ENCODE results near the gene RASAL3. TPM values are rescaled to one million over a fixed set of nuclear protein-coding genes. Genes with fewer than 3 reads are reported as not detected.

The RASAL3 gene
- total and polyA plus RNA-seq, 2 of the 4 experiments (the other 2 are of a cell fraction) = 0.07 TPM; not detected in 1

DNA sequence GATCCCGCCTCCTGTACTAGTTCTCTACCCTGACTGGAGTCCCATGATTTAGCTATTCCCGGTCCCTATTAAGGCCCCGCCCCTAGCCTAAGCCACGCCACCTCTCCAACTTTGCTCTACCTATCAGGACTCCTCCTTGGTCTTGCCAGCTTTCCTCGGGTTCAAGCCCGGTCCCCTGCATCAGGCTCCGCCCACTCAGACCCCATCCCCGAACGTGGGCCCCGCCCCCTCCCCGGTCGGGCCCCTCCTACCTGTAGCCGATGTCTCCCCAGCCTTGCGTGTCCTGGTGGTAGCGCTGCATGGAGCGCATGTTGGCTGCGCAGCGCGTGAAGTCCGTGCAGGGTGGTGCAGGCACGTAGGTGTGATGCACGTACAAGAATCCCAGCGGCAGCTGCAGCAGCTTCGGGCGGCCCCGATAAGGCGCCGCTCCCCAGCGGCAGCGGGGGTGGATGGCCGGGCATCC lies 7.3 kb upstream of the RASAL3 start:
- no peaks in the 10 kb centered on the region for H3K79me1 ChIP-seq (ENCODE audit: low read depth in 1 of 2, low read length in 2 of 2)
- no peak overlapping the region for H2AFZ ChIP-seq (replicated peaks; ENCODE audit: low read length, poor library complexity)
- in situ Hi-C loops (cut with MboI; ENCODE audit: low sequenced_read_pairs) = no loop called here
- no peaks in the 10 kb centered on the region for H4K20me1 ChIP-seq (ENCODE audit: insufficient read depth, low read length)
- dilution Hi-C loops (cut with HindIII; ENCODE audit: low sequenced_read_pairs, unreplicated experiment) = no loop called here
- H3K4ac ChIP-seq (ENCODE audit: low read depth, low read length) = no peak overlapping the region
- intact Hi-C loops (cut with micrococcal nuclease) = no loop called here
- no peaks in the 10 kb centered on the region for H3K9me1 ChIP-seq (ENCODE audit: insufficient read depth, low read length)
- POLR2A ChIA-PET (ENCODE audit: unreplicated experiment) = no interaction called here
- no peak overlapping the region for H3K4me3 ChIP-seq (ENCODE audit: insufficient read depth, low read depth, low read length)
- no peak overlapping the region for H4K5ac ChIP-seq (ENCODE audit: low read depth, low read length)
- H2AK5ac ChIP-seq (ENCODE audit: low read depth, low read length) = no peak overlapping the region
- H2BK5ac ChIP-seq (ENCODE audit: low read depth, low read length, poor library complexity, severe bottlenecking) = no peak overlapping the region
- H3K9ac ChIP-seq (ENCODE audit: low read depth, low read length) = no peak overlapping the region
- H2AK9ac ChIP-seq (replicated peaks; ENCODE audit: low read depth, low read length, poor library complexity) = no peak overlapping the region
- BruUV-seq (replicated peaks) = no TSS peak
- H2BK20ac ChIP-seq (ENCODE audit: low read depth, low read length) = no peak overlapping the region
- no peak overlapping the region for H4K91ac ChIP-seq (ENCODE audit: insufficient read depth, low read depth, low read length)
- CTCF ChIA-PET = interaction anchor here (0.5 kb wide), 1 partner anchor 379 kb away, joined by 3 read pairs; no protein-coding TSS in a partner anchor
- DNase-seq (no peak), ATAC-seq (ENCODE audit: low read depth) (no peak)
- H3K14ac ChIP-seq (replicated peaks; ENCODE audit: low read depth, low read length) = no peak overlapping the region
- no peak overlapping the region for H2BK120ac ChIP-seq (ENCODE audit: low read depth, low read length)
- no peak overlapping the region for H3K27ac ChIP-seq (ENCODE audit: insufficient read depth, low read length)
- no peak overlapping the region for H2BK15ac ChIP-seq (ENCODE audit: low read depth, low read length)
- no peak overlapping the region for H3K23ac ChIP-seq (ENCODE audit: low read depth, low read length)
- no peaks in the 10 kb centered on the region; the same call in 1 of the 2 replicates for H3K4me1 ChIP-seq (ENCODE audit: control insufficient read depth, insufficient read depth, low read length)
- no peak overlapping the region for H4K8ac ChIP-seq (ENCODE audit: low read depth in 2 of 2, low read length in 2 of 2)
- H3K4me2 ChIP-seq (ENCODE audit: low read depth, low read length) = no peak overlapping the region
- TF ChIP-seq MAFK (IDR thresholded peaks at IDR 0.05; ENCODE audit: low read depth, low read length) (no peak), CEBPB (IDR thresholded peaks at IDR 0.05; ENCODE audit: low read depth, low read length) (no peak), USF2 (IDR thresholded peaks at IDR 0.05; ENCODE audit: low read depth, low read length) (no peak), FOS (IDR thresholded peaks at IDR 0.05; ENCODE audit: low read depth, low read length) (no peak), NFE2L2 (IDR thresholded peaks at IDR 0.05; ENCODE audit: low read depth, low read length) (no peak), CHD1 (IDR thresholded peaks at IDR 0.05; ENCODE audit: low read depth, low read length) (no peak), MXI1 (IDR thresholded peaks at IDR 0.05; ENCODE audit: borderline replicate concordance, low read depth, low read length) (no peak), RCOR1 (IDR thresholded peaks at IDR 0.05; ENCODE audit: insufficient replicate concordance, low read length) (no peak), MAZ (IDR thresholded peaks at IDR 0.05; ENCODE audit: borderline replicate concordance, low read depth, low read length) (no peak), BHLHE40 (IDR thresholded peaks at IDR 0.05; ENCODE audit: low read depth, low read length) (no peak), RFX5 (IDR thresholded peaks at IDR 0.05; ENCODE audit: low read depth, low read length) (no peak), ELK1 (IDR thresholded peaks at IDR 0.05; ENCODE audit: borderline replicate concordance, low read depth, low read length) (no peak), SMC3 (IDR thresholded peaks at IDR 0.05; ENCODE audit: low read depth, low read length) (no peak), POLR2A (IDR thresholded peaks at IDR 0.05; ENCODE audit: low read depth, low read length) (no peak), RAD21 (IDR thresholded peaks at IDR 0.05; ENCODE audit: low read length) (no peak)
- TF ChIP-seq, protein P1, sequence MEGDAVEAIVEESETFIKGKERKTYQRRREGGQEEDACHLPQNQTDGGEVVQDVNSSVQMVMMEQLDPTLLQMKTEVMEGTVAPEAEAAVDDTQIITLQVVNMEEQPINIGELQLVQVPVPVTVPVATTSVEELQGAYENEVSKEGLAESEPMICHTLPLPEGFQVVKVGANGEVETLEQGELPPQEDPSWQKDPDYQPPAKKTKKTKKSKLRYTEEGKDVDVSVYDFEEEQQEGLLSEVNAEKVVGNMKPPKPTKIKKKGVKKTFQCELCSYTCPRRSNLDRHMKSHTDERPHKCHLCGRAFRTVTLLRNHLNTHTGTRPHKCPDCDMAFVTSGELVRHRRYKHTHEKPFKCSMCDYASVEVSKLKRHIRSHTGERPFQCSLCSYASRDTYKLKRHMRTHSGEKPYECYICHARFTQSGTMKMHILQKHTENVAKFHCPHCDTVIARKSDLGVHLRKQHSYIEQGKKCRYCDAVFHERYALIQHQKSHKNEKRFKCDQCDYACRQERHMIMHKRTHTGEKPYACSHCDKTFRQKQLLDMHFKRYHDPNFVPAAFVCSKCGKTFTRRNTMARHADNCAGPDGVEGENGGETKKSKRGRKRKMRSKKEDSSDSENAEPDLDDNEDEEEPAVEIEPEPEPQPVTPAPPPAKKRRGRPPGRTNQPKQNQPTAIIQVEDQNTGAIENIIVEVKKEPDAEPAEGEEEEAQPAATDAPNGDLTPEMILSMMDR (conservative IDR thresholded peaks at IDR 0.05; ENCODE audit: low read depth, low read length) = no peak
- H3K36me3 ChIP-seq (ENCODE audit: control insufficient read depth, insufficient read depth, low read length) = no peaks in the 10 kb centered on the region
- WGBS, 2 experiments (ENCODE audit: extremely low coverage in 2 of 2, insufficient read length in 1 of 2) = 57% methylated on average over 13 of the region's 31 CpGs; no CpG with 5 or more reads in 1 of the 2 experiments
- H3K18ac ChIP-seq (ENCODE audit: low read depth, low read length) = no peak overlapping the region
- no peaks in the 10 kb centered on the region for H3K9me3 ChIP-seq (ENCODE audit: control insufficient read depth, insufficient read depth, low read length)
- H3K56ac ChIP-seq (ENCODE audit: extremely low read depth, insufficient read depth, low read length) = no peak overlapping the region
- peaks cover 17% of the 10 kb centered on the region for H3K27me3 ChIP-seq (ENCODE audit: control insufficient read depth, insufficient read depth, low read length)
